A549 (cell line): Measurements from ENCODE around the gene PODN. TPM values are rescaled to one million over a fixed set of nuclear protein-coding genes. Genes with fewer than 3 reads are reported as not detected.

Source experiments
- ATAC-seq, 2 experiments: fragments of 200-7000 bp in 1 of 2; fragments of >200 bp in 1 of 2; cut with Nextera tagmentation in 1 of 2; cut with Tn5 transposase in 1 of 2; 3 replicates each; pipeline versions ENCODE4 v1.8.0 to v1.9.1; 2018 to 2020; ENCODE audit warnings: mild to moderate bottlenecking in 1 of 2, moderate library complexity in 1 of 2
- CTCF ChIA-PET: fragments of 300-600 bp; sonication (Branson Sonifier 250); formaldehyde crosslinking; extraction: SDS; loops from one replicate; lab custom pipeline; 2021; ENCODE audit warnings: antibody characterized with exemption, inconsistent platforms; lab: Yijun Ruan, JAX
- POLR2A ChIA-PET: fragments of 350-600 bp; formaldehyde crosslinking; extraction: SDS; loops from one replicate; lab custom pipeline; 2021; ENCODE audit warnings: antibody characterized with exemption, inconsistent platforms; lab: Yijun Ruan, JAX
- DNase-seq, 2 experiments: peaks; one replicate each; pipeline versions ENCODE4 v3.0.0 to v3.0.0-alpha.2; 2011 to 2016; ENCODE audit warnings: low read depth in 1 of 2, low spot score in 1 of 2
- FAIRE-seq: peaks from 2 replicates; lab custom pipeline; 2011; peaks lifted over from hg19 to GRCh38; lab: Jason Lieb, UNC
- H3K27ac ChIP-seq, 2 experiments: fragments of >200 bp; sonication (Bioruptor Twin); formaldehyde crosslinking; 3 replicates each; pipeline ENCODE4 v1.5.1; 2016 to 2017
- H3K4me1 ChIP-seq: fragments of >200 bp; sonication (Bioruptor Twin); formaldehyde crosslinking; 3 replicates; pipeline ENCODE4 v1.6.1; 2016
- H3K4me2 ChIP-seq: fragments of >200 bp; sonication (Bioruptor Twin); formaldehyde crosslinking; 3 replicates; pipeline ENCODE4 v1.6.1; 2016
- H3K4me3 ChIP-seq: fragments of >200 bp; sonication (Bioruptor Twin); formaldehyde crosslinking; 3 replicates; pipeline ENCODE4 v1.5.1; 2016
- H3K9me3 ChIP-seq: fragments of >200 bp; sonication (Bioruptor Twin); formaldehyde crosslinking; 3 replicates; pipeline ENCODE4 v1.6.1; 2016
- ATOH8 ChIP-seq: fragments of 250-450 bp; sonication (Bioruptor Pico); IDR thresholded peaks from 2 replicates; pipeline ENCODE4 v1.5.0; 2020; ENCODE audit warnings: low read depth, mild to moderate bottlenecking, moderate library complexity
- CHD4 ChIP-seq: fragments of 200-600 bp; sonication (generic); IDR thresholded peaks from 2 replicates; pipeline ENCODE4 v1.6.1; 2016; ENCODE audit warnings: antibody characterized with exemption, mild to moderate bottlenecking, borderline replicate concordance
- CTCF ChIP-seq: fragments of >200 bp; sonication (Bioruptor Twin); formaldehyde crosslinking; IDR thresholded peaks from 3 replicates; pipeline ENCODE4 v1.5.1; 2016
- E2F6 ChIP-seq: IDR thresholded peaks from 2 replicates; pipeline ENCODE4 v1.6.1; 2012; ENCODE audit warnings: low read depth, borderline replicate concordance
- EHMT2 ChIP-seq: fragments of 200-600 bp; sonication (generic); IDR thresholded peaks from 2 replicates; pipeline ENCODE4 v1.6.1; 2016; ENCODE audit warnings: antibody characterized with exemption, low read depth, mild to moderate bottlenecking, moderate library complexity
- ELK1 ChIP-seq: fragments of 150-350 bp; IDR thresholded peaks from 2 replicates; pipeline ENCODE4 v1.6.1; 2014; ENCODE audit warnings: low read depth, mild to moderate bottlenecking, low read length
- GATA3 ChIP-seq: IDR thresholded peaks from 2 replicates; pipeline ENCODE4 v1.6.1; 2012; ENCODE audit warnings: borderline replicate concordance
- HOXB13 ChIP-seq: fragments of 250-450 bp; sonication (Bioruptor Pico); IDR thresholded peaks from 2 replicates; pipeline ENCODE4 v1.5.0; 2020; ENCODE audit warnings: low read depth, mild to moderate bottlenecking, moderate library complexity
- HOXB5 ChIP-seq: fragments of 250-450 bp; sonication (Bioruptor Pico); IDR thresholded peaks from 2 replicates; pipeline ENCODE4 v1.5.0; 2020; ENCODE audit warnings: mild to moderate bottlenecking, moderate library complexity
- JUN ChIP-seq, 2 experiments: fragments of >200 bp; sonication (Bioruptor Twin); formaldehyde crosslinking; IDR thresholded peaks; 2 replicates in 1 of 2; 3 replicates in 1 of 2; pipeline ENCODE4 v1.6.1; 2016 to 2017
- JUNB ChIP-seq: fragments of >200 bp; sonication (Bioruptor Twin); formaldehyde crosslinking; IDR thresholded peaks from 2 replicates; pipeline ENCODE4 v1.6.1; 2016
- KDM1A ChIP-seq: fragments of 200-600 bp; sonication (generic); IDR thresholded peaks from 2 replicates; pipeline ENCODE4 v1.6.1; 2016; ENCODE audit warnings: low read depth, mild to moderate bottlenecking
- KDM5A ChIP-seq: fragments of 200-600 bp; sonication (generic); IDR thresholded peaks from 2 replicates; pipeline ENCODE4 v1.6.1; 2016; ENCODE audit warnings: antibody characterized with exemption, mild to moderate bottlenecking
- MAFK ChIP-seq: fragments of 450-650 bp; IDR thresholded peaks from 2 replicates; pipeline ENCODE4 v1.6.1; 2014; ENCODE audit not compliant: partially characterized antibody
- MAZ ChIP-seq: fragments of 150-350 bp; IDR thresholded peaks from 2 replicates; pipeline ENCODE4 v1.6.1; 2014; ENCODE audit warnings: antibody characterized with exemption, low read depth, low read length, borderline replicate concordance
- NPAS2 ChIP-seq: fragments of 250-450 bp; sonication (Bioruptor Pico); IDR thresholded peaks from 2 replicates; pipeline ENCODE4 v1.8.0; 2022; ENCODE audit warnings: mild to moderate bottlenecking, moderate library complexity, borderline replicate concordance
- NR3C1 ChIP-seq: fragments of >200 bp; sonication (Bioruptor Twin); formaldehyde crosslinking; IDR thresholded peaks from 3 replicates; pipeline ENCODE4 v1.6.1; 2017
- POLR2AphosphoS2 ChIP-seq: conservative IDR thresholded peaks from 2 replicates; pipeline ENCODE4 v1.6.1; 2012; ENCODE audit warnings: low read length, improper control_type of control experiment, inconsistent platforms
- RARB ChIP-seq: fragments of 250-450 bp; sonication (Bioruptor Pico); IDR thresholded peaks from 2 replicates; pipeline ENCODE4 v1.8.0; 2021; ENCODE audit warnings: mild to moderate bottlenecking, moderate library complexity
- REST ChIP-seq: fragments of 200-600 bp; sonication (generic); IDR thresholded peaks from 2 replicates; pipeline ENCODE4 v1.6.1; 2016; ENCODE audit warnings: antibody characterized with exemption, mild to moderate bottlenecking, moderate library complexity
- RNF2 ChIP-seq: fragments of 200-600 bp; sonication (generic); IDR thresholded peaks from 2 replicates; pipeline ENCODE4 v1.6.1; 2016; ENCODE audit warnings: low read depth, mild to moderate bottlenecking, antibody characterized with exemption, moderate library complexity, borderline replicate concordance
- ZC3H11A ChIP-seq: fragments of 450-650 bp; IDR thresholded peaks from 2 replicates; pipeline ENCODE4 v1.6.1; 2014; ENCODE audit warnings: antibody characterized with exemption, mild to moderate bottlenecking
- ZFP36 ChIP-seq: fragments of 450-650 bp; IDR thresholded peaks from 2 replicates; pipeline ENCODE4 v1.6.1; 2014; ENCODE audit warnings: borderline replicate concordance; ENCODE audit not compliant: partially characterized antibody
- WGBS: methylation state at CpG from one replicate; pipeline ENCODE4 v1.1.6; 2017; ENCODE audit errors: missing lambda C conversion rate; 5-methylcytosine and 5-hydroxymethylcytosine counted together
- polyA plus RNA-seq, 4 experiments: library from polyadenylated mRNA; depleted of rRNA in 3 of 4; stranded (reverse); fragments of >200 nt; fragmentation: RNase III in 1 of 4; extraction: RNeasy Plus Mini Kit Qiagen cat#74134 plus additional on column Dnase treatment in 1 of 4; gene quantifications; 2 replicates in 3 of 4; 3 replicates in 1 of 4; pipeline ENCODE4 v1.2.3, GENCODE V29; 2011 to 2017

The PODN gene
- polyA plus RNA-seq, 2 of the 4 experiments (the other 2 are of a cell fraction): 0.05 TPM; not detected in 1

- TF ChIP-seq HOXB13: no peak
- TF ChIP-seq E2F6: no peak
These were observed 9.3 kb downstream of the PODN start (continued) for GRCh38 chr1:53071167-53071865.

- no peaks in the 10 kb centered on the region for H3K9me3 ChIP-seq
- 91% methylated on average over 1 of the region's 1 CpG for WGBS
- H3K4me3 ChIP-seq: no peak overlapping the region
- no peak for DNase-seq
- POLR2A ChIA-PET: no interaction called here
- H3K27ac ChIP-seq: no peak overlapping the region
- no peak for TF ChIP-seq KDM1A
- TF ChIP-seq, all 56 proteins: peak for 0
- no peak for FAIRE-seq
- no peaks in the 10 kb centered on the region for H3K4me1 ChIP-seq
- no peak for ATAC-seq
- H3K4me2 ChIP-seq: no peak overlapping the region
- CTCF ChIA-PET: no interaction called here
These were observed 9.9 kb downstream of the PODN start for GRCh38 chr1:53071915-53072314.

- no peak for DNase-seq
- H3K4me3 ChIP-seq: no peak overlapping the region
- no peaks in the 10 kb centered on the region for H3K4me1 ChIP-seq
- H3K9me3 ChIP-seq: no peaks in the 10 kb centered on the region
- ChIA-PET POLR2A (no interaction called here), CTCF (interaction anchor here (1.1 kb wide), 1 partner anchor 101 kb away, joined by 3 read pairs; no protein-coding TSS in a partner anchor)
- H3K4me2 ChIP-seq: no peak overlapping the region
- no peak for TF ChIP-seq ZC3H11A
- no peak for TF ChIP-seq ELK1
- TF ChIP-seq NR3C1: no peak
- no peak for TF ChIP-seq KDM5A
- no peak for TF ChIP-seq EHMT2
- no peak for TF ChIP-seq POLR2AphosphoS2
- no peak for TF ChIP-seq MAFK
- TF ChIP-seq NPAS2 (CRISPR knock-in tag): no peak
- TF ChIP-seq MAZ: no peak
- no peak for TF ChIP-seq HOXB13
- TF ChIP-seq JUNB: no peak
- TF ChIP-seq JUN (IDR thresholded peaks at IDR 0.05): no peak
- TF ChIP-seq HOXB5 (CRISPR knock-in tag): no peak
- TF ChIP-seq CHD4: no peak
- no peak for ATAC-seq
- FAIRE-seq: no peak
- WGBS: 91% methylated on average over 7 of the region's 7 CpGs
- H3K27ac ChIP-seq: no peak overlapping the region
These were observed 11.3 kb downstream of the PODN start for GRCh38 chr1:53073287-53073686.

GRCh38 chr1:53073868-53074311 lies 11.9 kb downstream of the PODN start:
- WGBS: 77% methylated on average over 8 of the region's 10 CpGs
- CTCF ChIA-PET: interaction anchor here (1.1 kb wide), 1 partner anchor 101 kb away, joined by 3 read pairs; no protein-coding TSS in a partner anchor
- no peak for TF ChIP-seq HOXB5 (CRISPR knock-in tag)
- no peak for TF ChIP-seq CTCF
- TF ChIP-seq ZFP36: no peak
- TF ChIP-seq GATA3: no peak
- no peak for TF ChIP-seq REST
- no peak for TF ChIP-seq CHD4
- no peak for TF ChIP-seq ATOH8 (CRISPR knock-in tag)
- no peak for TF ChIP-seq RNF2
- TF ChIP-seq RARB (CRISPR knock-in tag): no peak

More at GRCh38 chr1:53073868-53074311, 11.9 kb downstream of the PODN start:
- Histone ChIP-seq H3K4me1 (no peaks in the 10 kb centered on the region), H3K9me3 (no peaks in the 10 kb centered on the region), H3K4me2 (no peak overlapping the region), H3K4me3 (no peak overlapping the region), H3K27ac (no peak overlapping the region)
- ATAC-seq (no peak), FAIRE-seq (no peak), DNase-seq (no peak)
- POLR2A ChIA-PET: no interaction called here
